MM.1S (cell line): ENCODE results near the gene SLC13A5.

Experiments
- DNase-seq: peaks from one replicate; pipeline ENCODE4 v3.0.0-alpha.2; 2015
- H2AFZ ChIP-seq: fragments of 300-600 bp; sonication (generic); 2 replicates; pipeline ENCODE4 v1.6.0; 2016; ENCODE audit warnings: antibody characterized with exemption, low read length
- H3F3A ChIP-seq: fragments of 300-600 bp; sonication (generic); 2 replicates; pipeline ENCODE4 v1.6.1; 2016; ENCODE audit warnings: mild to moderate bottlenecking, antibody characterized with exemption, low read length, moderate library complexity, mixed read lengths; ENCODE audit not compliant: insufficient read depth
- H3K27ac ChIP-seq: fragments of 300-600 bp; sonication (generic); 2 replicates; pipeline ENCODE4 v1.5.1; 2016; ENCODE audit warnings: mild to moderate bottlenecking, low read length
- H3K27me3 ChIP-seq: fragments of 300-600 bp; sonication (generic); replicated peaks from 2 replicates; pipeline ENCODE4 v1.6.0; 2016; ENCODE audit warnings: low read length; ENCODE audit not compliant: insufficient read depth
- H3K36me3 ChIP-seq: fragments of 300-600 bp; sonication (generic); replicated peaks from 2 replicates; pipeline ENCODE4 v1.6.1; 2016; ENCODE audit warnings: mild to moderate bottlenecking, low read length, mixed read lengths; ENCODE audit not compliant: insufficient read depth
- H3K4me1 ChIP-seq: fragments of 300-600 bp; sonication (generic); 2 replicates; pipeline ENCODE4 v1.6.1; 2016; ENCODE audit warnings: low read length, mixed read lengths
- H3K4me2 ChIP-seq: fragments of 300-600 bp; sonication (generic); 2 replicates; pipeline ENCODE4 v1.6.0; 2016; ENCODE audit warnings: low read depth, low read length
- H3K4me3 ChIP-seq: fragments of 300-600 bp; sonication (generic); 2 replicates; pipeline ENCODE4 v1.5.1; 2016; ENCODE audit warnings: low read length, mixed read lengths
- H3K79me2 ChIP-seq: fragments of 300-600 bp; sonication (generic); 2 replicates; pipeline ENCODE4 v1.6.1; 2016; ENCODE audit warnings: mixed run types, low read length, mixed read lengths
- H3K9ac ChIP-seq: fragments of 300-600 bp; sonication (generic); 2 replicates; pipeline ENCODE4 v1.6.1; 2016; ENCODE audit warnings: low read length, mixed read lengths
- H3K9me2 ChIP-seq: fragments of 300-600 bp; sonication (generic); replicated peaks from 2 replicates; pipeline ENCODE4 v1.6.1; 2016; ENCODE audit warnings: mild to moderate bottlenecking, low read length, mixed read lengths; ENCODE audit not compliant: insufficient read depth
- H3K9me3 ChIP-seq: fragments of 300-600 bp; sonication (generic); replicated peaks from 2 replicates; pipeline ENCODE4 v1.6.1; 2016; ENCODE audit warnings: mild to moderate bottlenecking, low read length, mixed read lengths; ENCODE audit not compliant: insufficient read depth
- H4K20me1 ChIP-seq: fragments of 300-600 bp; sonication (generic); 2 replicates; pipeline ENCODE4 v1.6.1; 2016; ENCODE audit warnings: mild to moderate bottlenecking, low read length, moderate library complexity, mixed read lengths; ENCODE audit not compliant: insufficient read depth
- EZH2 ChIP-seq: fragments of 300-600 bp; sonication (generic); optimal IDR thresholded peaks from 2 replicates; pipeline ENCODE3; 2017; ENCODE audit warnings: low read depth, mild to moderate bottlenecking, antibody characterized with exemption, low read length, mixed read lengths
- EZH2phosphoT487 ChIP-seq: fragments of 300-600 bp; sonication (generic); IDR thresholded peaks from 2 replicates; pipeline ENCODE4 v1.6.1; 2018; ENCODE audit warnings: antibody characterized with exemption, low read length
- TF ChIP-seq, protein P1 (sequence below): fragments of 300-600 bp; sonication (generic); IDR thresholded peaks from 2 replicates; pipeline ENCODE4 v1.5.1; 2016; ENCODE audit warnings: antibody characterized with exemption, low read length, mixed read lengths

SLC13A5 gene

DNA sequence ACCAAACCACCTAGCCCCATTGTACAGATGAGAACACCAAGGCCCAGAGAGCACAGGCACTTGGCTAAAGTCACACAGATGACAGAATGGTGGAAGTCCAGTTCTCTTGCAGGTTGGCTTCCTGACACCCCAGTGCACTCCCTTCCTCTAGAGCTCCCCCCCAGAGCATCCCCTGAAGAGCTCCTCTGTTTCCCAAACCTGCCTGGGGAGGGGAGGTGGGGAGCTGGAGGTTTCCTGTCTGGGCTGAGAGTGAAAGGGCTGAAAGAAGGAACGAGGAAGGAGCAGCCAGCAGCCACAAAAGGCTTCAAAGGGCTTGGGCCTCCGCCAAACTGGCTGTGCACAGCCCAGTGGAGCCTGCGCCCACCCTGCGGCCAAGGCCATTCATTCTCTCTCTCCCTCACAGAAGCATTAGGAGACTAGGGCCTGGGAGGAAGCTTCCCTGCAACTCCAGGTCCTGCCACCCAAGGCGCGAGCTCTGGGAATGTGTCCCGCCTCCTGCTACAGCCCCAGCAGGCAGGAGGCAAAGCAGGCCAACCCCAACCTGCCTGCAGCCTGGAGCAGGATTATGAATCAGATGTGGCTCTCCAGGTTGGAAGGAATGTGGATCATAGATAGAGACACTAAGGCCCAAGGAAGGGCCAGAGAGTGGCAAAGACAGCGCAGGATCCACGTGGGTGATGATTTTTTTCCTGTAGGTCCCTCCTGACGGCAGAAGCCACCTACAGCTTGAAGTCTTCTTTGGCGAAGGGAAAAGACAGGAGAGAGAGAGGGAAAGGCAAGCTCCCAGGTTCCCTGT, 913 bp downstream of the SLC13A5 start:
- H3F3A ChIP-seq = no peaks in the 10 kb centered on the region
- H3K4me2 ChIP-seq = no peak overlapping the region
- TF ChIP-seq EZH2 (no peak), EZH2phosphoT487 (no peak)
- TF ChIP-seq, protein P1, sequence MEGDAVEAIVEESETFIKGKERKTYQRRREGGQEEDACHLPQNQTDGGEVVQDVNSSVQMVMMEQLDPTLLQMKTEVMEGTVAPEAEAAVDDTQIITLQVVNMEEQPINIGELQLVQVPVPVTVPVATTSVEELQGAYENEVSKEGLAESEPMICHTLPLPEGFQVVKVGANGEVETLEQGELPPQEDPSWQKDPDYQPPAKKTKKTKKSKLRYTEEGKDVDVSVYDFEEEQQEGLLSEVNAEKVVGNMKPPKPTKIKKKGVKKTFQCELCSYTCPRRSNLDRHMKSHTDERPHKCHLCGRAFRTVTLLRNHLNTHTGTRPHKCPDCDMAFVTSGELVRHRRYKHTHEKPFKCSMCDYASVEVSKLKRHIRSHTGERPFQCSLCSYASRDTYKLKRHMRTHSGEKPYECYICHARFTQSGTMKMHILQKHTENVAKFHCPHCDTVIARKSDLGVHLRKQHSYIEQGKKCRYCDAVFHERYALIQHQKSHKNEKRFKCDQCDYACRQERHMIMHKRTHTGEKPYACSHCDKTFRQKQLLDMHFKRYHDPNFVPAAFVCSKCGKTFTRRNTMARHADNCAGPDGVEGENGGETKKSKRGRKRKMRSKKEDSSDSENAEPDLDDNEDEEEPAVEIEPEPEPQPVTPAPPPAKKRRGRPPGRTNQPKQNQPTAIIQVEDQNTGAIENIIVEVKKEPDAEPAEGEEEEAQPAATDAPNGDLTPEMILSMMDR = no peak
- no peaks in the 10 kb centered on the region for H3K79me2 ChIP-seq
- H3K27ac ChIP-seq = no peak overlapping the region
- H3K9me2 ChIP-seq = no peaks in the 10 kb centered on the region
- H3K9me3 ChIP-seq = no peaks in the 10 kb centered on the region
- H4K20me1 ChIP-seq = no peaks in the 10 kb centered on the region
- H3K36me3 ChIP-seq = no peaks in the 10 kb centered on the region
- no peak overlapping the region for H2AFZ ChIP-seq
- H3K27me3 ChIP-seq = peaks cover 59% of the 10 kb centered on the region
- DNase-seq = no peak
- no peak overlapping the region for H3K4me3 ChIP-seq
- no peaks in the 10 kb centered on the region for H3K4me1 ChIP-seq
- no peak overlapping the region for H3K9ac ChIP-seq

DNA sequence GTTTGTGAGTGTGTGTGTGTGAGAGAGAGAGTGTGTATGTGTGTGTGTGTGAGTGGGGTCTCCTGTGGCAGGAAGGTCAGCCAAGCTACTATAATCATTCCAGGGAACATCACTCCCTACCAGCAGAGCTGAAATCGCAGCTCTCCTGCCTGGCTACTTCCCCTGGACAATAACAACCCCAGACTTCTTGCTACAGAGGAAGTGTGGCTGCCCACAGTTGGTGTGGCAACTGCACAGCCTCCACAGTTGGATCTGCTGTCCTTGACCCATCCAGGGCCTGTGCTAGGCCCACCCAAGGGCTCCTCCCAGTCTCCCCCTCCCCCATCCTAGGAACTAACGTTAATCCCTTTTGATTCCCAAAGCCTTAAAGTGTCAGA, 1.5 kb downstream of the SLC13A5 start:
- no peaks in the 10 kb centered on the region for H3K4me1 ChIP-seq
- H3K27me3 ChIP-seq = peaks cover 65% of the 10 kb centered on the region
- no peak overlapping the region for H3K4me3 ChIP-seq
- H3K79me2 ChIP-seq = no peaks in the 10 kb centered on the region
- no peak overlapping the region for H2AFZ ChIP-seq
- no peak overlapping the region for H3K4me2 ChIP-seq
- H3K9me3 ChIP-seq = no peaks in the 10 kb centered on the region
- TF ChIP-seq, protein P1 = no peak
- TF ChIP-seq EZH2phosphoT487 (no peak), EZH2 (no peak)
- no peaks in the 10 kb centered on the region for H3F3A ChIP-seq
- DNase-seq = no peak
- H3K9me2 ChIP-seq = no peaks in the 10 kb centered on the region
- H3K36me3 ChIP-seq = no peaks in the 10 kb centered on the region
- no peak overlapping the region for H3K9ac ChIP-seq
- H3K27ac ChIP-seq = no peak overlapping the region
- no peaks in the 10 kb centered on the region for H4K20me1 ChIP-seq

GRCh38 chr17:6711081-6711674, 2.0 kb downstream of the SLC13A5 start:
- Histone ChIP-seq H3K79me2 (no peaks in the 10 kb centered on the region), H3K27ac (no peak overlapping the region), H4K20me1 (no peaks in the 10 kb centered on the region), H3K36me3 (no peaks in the 10 kb centered on the region), H3K4me3 (no peak overlapping the region), H3F3A (no peaks in the 10 kb centered on the region), H3K9me3 (no peaks in the 10 kb centered on the region), H2AFZ (no peak overlapping the region), H3K4me1 (no peaks in the 10 kb centered on the region), H3K4me2 (no peak overlapping the region), H3K9me2 (no peaks in the 10 kb centered on the region), H3K9ac (no peak overlapping the region), H3K27me3 (peaks cover 70% of the 10 kb centered on the region)
- no peak for DNase-seq
- no peak for TF ChIP-seq EZH2phosphoT487

GRCh38 chr17:6710317-6710716, 2.9 kb downstream of the SLC13A5 start:
- no peaks in the 10 kb centered on the region for H3K9me2 ChIP-seq

More at GRCh38 chr17:6710317-6710716, 2.9 kb downstream of the SLC13A5 start:
- Histone ChIP-seq H3K9me3 (no peaks in the 10 kb centered on the region), H2AFZ (no peak overlapping the region), H3K4me3 (no peak overlapping the region), H3K9ac (no peak overlapping the region), H3K79me2 (no peaks in the 10 kb centered on the region), H3K27ac (no peak overlapping the region), H3K36me3 (no peaks in the 10 kb centered on the region), H3K27me3 (peaks cover 79% of the 10 kb centered on the region), H3K4me1 (no peaks in the 10 kb centered on the region), H4K20me1 (no peaks in the 10 kb centered on the region), H3F3A (no peaks in the 10 kb centered on the region), H3K4me2 (no peak overlapping the region)
- peak; percentile 12 for DNase-seq
- TF ChIP-seq EZH2 (no peak), EZH2phosphoT487 (no peak)
- TF ChIP-seq, protein P1 = peak; percentile 18; the same call in 1 of the 2 replicates
